ENCODE data around the gene RTTN. TPM values are rescaled to one million over a fixed set of nuclear protein-coding genes. Genes with fewer than 3 reads are reported as not detected.
A peak's percentile ranks its signal among the peaks of the same experiment; 100 is the strongest.

RTTN gene
- total and polyA plus RNA-seq, 2 donors from 2014 or later, result 6.3 to 12.3 TPM

DNA sequence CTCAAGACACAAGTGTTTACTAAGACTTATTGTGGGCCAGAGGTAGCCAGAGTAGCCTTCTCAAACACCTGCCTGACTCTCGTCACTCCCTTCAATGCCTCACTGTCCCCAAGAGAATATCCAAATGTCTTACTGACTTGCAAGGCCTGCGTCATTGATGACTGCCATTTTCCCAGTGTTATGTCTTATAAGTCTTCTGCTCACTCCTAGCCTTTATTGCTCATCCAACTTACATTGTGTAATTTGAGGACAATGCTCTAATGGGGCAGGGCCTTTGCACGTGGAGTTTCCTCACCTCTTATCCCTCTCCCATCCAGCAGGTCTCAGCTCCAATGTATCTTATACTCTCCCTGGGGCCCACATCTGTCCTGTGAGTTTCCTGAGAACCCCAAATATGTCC lies 247.7 kb downstream of the RTTN start:
- no peak for DNase-seq
- no peaks in the 10 kb centered on the region for H3K27me3 ChIP-seq (ENCODE audit: control insufficient read depth, insufficient read depth, low read length)
- H3K4me1 ChIP-seq (ENCODE audit: control insufficient read depth in 2 of 3, insufficient read depth in 2 of 3, low read depth in 1 of 3, low read length in 3 of 3), result no peaks in the 10 kb centered on the region
- intact Hi-C loops (cut with DNase I), result no loop called here
- H3K36me3 ChIP-seq (ENCODE audit: control insufficient read depth in 2 of 3, insufficient read depth in 3 of 3, low read length in 3 of 3), result no peaks in the 10 kb centered on the region
- H3K9me3 ChIP-seq (ENCODE audit: control insufficient read depth in 2 of 3, insufficient read depth in 1 of 3, low read length in 3 of 3), result no peaks in the 10 kb centered on the region
- no peak for FAIRE-seq
- H3K4me3 ChIP-seq (ENCODE audit: low read length in 3 of 3), result no peak overlapping the region
- H3K27ac ChIP-seq (ENCODE audit: low read depth in 2 of 2, low read length in 2 of 2), result no peak overlapping the region
- TF ChIP-seq, protein P1, sequence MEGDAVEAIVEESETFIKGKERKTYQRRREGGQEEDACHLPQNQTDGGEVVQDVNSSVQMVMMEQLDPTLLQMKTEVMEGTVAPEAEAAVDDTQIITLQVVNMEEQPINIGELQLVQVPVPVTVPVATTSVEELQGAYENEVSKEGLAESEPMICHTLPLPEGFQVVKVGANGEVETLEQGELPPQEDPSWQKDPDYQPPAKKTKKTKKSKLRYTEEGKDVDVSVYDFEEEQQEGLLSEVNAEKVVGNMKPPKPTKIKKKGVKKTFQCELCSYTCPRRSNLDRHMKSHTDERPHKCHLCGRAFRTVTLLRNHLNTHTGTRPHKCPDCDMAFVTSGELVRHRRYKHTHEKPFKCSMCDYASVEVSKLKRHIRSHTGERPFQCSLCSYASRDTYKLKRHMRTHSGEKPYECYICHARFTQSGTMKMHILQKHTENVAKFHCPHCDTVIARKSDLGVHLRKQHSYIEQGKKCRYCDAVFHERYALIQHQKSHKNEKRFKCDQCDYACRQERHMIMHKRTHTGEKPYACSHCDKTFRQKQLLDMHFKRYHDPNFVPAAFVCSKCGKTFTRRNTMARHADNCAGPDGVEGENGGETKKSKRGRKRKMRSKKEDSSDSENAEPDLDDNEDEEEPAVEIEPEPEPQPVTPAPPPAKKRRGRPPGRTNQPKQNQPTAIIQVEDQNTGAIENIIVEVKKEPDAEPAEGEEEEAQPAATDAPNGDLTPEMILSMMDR (IDR thresholded peaks at IDR 0.05; ENCODE audit: borderline replicate concordance, extremely low read depth, insufficient read depth), result no peak
- no peak overlapping the region for H3K9ac ChIP-seq (ENCODE audit: low read length in 3 of 3)

DNA sequence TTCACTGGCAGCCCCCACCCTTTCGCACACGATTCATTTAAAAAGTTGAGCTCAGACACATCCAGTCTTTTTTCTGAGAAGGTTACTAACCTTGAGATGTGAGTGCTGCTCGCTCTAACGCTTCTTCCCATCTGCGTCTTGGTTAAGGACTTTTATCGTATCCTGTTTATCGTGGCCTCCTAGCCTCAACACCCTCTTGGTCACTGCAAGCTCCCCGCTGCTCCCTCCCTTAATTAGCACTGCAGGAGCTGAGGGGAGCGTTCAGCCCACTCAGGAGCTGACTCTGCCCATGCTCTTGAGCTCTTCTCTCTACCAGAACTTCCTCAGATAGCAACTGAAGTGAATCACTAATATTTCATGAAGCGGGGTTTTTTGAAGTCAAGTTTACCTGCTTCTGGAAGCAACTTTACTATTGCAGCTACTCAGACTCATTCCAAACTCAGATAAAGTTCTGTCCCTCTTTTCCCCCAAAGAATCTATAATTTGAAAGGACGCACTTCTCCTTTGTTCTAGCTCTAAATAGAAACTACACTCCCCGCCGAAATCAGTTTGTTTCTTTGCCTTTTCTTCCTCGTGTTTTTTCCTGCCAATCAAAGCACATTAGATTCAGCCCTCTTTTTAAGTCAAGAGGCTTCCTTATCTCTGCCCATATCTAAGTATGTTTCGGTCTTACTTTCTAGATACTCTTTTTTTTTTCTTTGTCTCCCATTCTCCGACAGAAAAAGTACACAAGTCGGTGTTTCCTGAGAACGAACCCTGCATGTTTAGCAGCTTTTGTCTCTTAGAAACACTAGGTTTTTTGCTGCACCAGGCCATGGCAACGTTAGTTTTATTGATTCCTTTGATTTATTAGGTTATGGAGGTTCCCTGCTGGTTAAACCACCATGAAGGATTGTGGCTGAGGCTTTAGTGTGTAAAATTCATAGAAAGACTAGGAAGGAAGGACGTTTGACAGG lies 248.5 kb downstream of the RTTN start:
- H3K9ac ChIP-seq (ENCODE audit: low read length in 3 of 3), result no peak overlapping the region
- TF ChIP-seq, protein P1 (IDR thresholded peaks at IDR 0.05; ENCODE audit: borderline replicate concordance, extremely low read depth, insufficient read depth), result no peak
- no peaks in the 10 kb centered on the region for H3K27me3 ChIP-seq (ENCODE audit: control insufficient read depth, insufficient read depth, low read length)
- peak overlapping the region; percentile 13 to 81 for H3K27ac ChIP-seq (ENCODE audit: low read depth in 2 of 2, low read length in 2 of 2)
- FAIRE-seq (no peak), DNase-seq (no peak)
- no peaks in the 10 kb centered on the region for H3K4me1 ChIP-seq (ENCODE audit: control insufficient read depth in 2 of 3, insufficient read depth in 2 of 3, low read depth in 1 of 3, low read length in 3 of 3)
- no peaks in the 10 kb centered on the region for H3K9me3 ChIP-seq (ENCODE audit: control insufficient read depth in 2 of 3, insufficient read depth in 1 of 3, low read length in 3 of 3)
- no peak overlapping the region for H3K4me3 ChIP-seq (ENCODE audit: low read length in 3 of 3)
- intact Hi-C loops (cut with DNase I), result no loop called here
- H3K36me3 ChIP-seq (ENCODE audit: control insufficient read depth in 2 of 3, insufficient read depth in 3 of 3, low read length in 3 of 3), result no peaks in the 10 kb centered on the region

DNA sequence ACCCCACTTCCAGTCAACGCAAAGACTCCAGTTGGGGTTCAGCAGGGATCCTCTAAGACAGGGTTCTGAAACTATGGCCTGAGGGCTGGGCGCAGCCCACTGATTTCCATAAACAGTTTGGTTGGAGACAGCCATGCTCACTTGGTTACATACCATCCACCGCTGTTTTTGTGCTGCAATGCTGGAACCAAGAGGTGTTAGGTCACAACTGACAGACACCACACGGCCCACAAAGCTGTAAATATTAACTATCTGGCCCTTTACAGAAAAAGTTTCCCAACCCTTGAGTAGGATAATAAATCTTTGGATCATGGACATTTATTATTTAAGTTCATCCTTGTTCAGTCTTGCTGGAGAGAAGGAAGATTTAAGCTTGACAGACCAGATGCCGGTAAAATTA lies 249.4 kb downstream of the RTTN start:
- TF ChIP-seq, protein P1 (IDR thresholded peaks at IDR 0.05; ENCODE audit: borderline replicate concordance, extremely low read depth, insufficient read depth), result no peak
- H3K27ac ChIP-seq (ENCODE audit: low read depth in 2 of 2, low read length in 2 of 2), result peak overlapping the region in 1 of 2 donors; percentile 81
- no peak for FAIRE-seq
- no peak overlapping the region for H3K4me3 ChIP-seq (ENCODE audit: low read length in 3 of 3)
- no peaks in the 10 kb centered on the region for H3K36me3 ChIP-seq (ENCODE audit: control insufficient read depth in 2 of 3, insufficient read depth in 3 of 3, low read length in 3 of 3)
- no peaks in the 10 kb centered on the region for H3K9me3 ChIP-seq (ENCODE audit: control insufficient read depth in 2 of 3, insufficient read depth in 1 of 3, low read length in 3 of 3)
- intact Hi-C loops (cut with DNase I), result no loop called here
- peak in 4 of 5 donors; percentile 44 to 73 (median 63) for DNase-seq
- no peaks in the 10 kb centered on the region for H3K27me3 ChIP-seq (ENCODE audit: control insufficient read depth, insufficient read depth, low read length)
- H3K9ac ChIP-seq (ENCODE audit: low read length in 3 of 3), result no peak overlapping the region
- no peaks in the 10 kb centered on the region for H3K4me1 ChIP-seq (ENCODE audit: control insufficient read depth in 2 of 3, insufficient read depth in 2 of 3, low read depth in 1 of 3, low read length in 3 of 3)

Data from kidney (tissue), 14 donors.